NOMO-1 treated with dmso at 0.1 percent for 144 hours (cell line): ENCODE results near the gene CD4.

Experiments
- DNase-seq: peaks from one replicate; lab custom pipeline; 2025; ENCODE audit not compliant: unreplicated experiment; lab: John Stamatoyannopoulos, UW

The CD4 gene

GRCh38 chr12:6810758-6811157, 21.4 kb downstream of the CD4 start:
- DNase-seq = no peak

GRCh38 chr12:6813363-6813762, 24.0 kb downstream of the CD4 start:
- no peak for DNase-seq

GRCh38 chr12:6816598-6816997, 27.3 kb downstream of the CD4 start:
- DNase-seq = no peak

- DNase-seq = no peak
Measured at GRCh38 chr12:6817098-6817497, 27.8 kb downstream of the CD4 start.

- no peak for DNase-seq
Measured at GRCh38 chr12:6817662-6818157, 28.4 kb downstream of the CD4 start.

GRCh38 chr12:6818222-6818621, 28.9 kb downstream of the CD4 start:
- DNase-seq = no peak

- no peak for DNase-seq
Measured at GRCh38 chr12:6818645-6819044, 29.3 kb downstream of the CD4 start.

- DNase-seq = no peak
Measured at GRCh38 chr12:6819106-6820030, 30.0 kb downstream of the CD4 start.

GRCh38 chr12:6820166-6820565, 30.8 kb downstream of the CD4 start:
- DNase-seq = no peak

GRCh38 chr12:6821591-6822425, 32.5 kb downstream of the CD4 start, which contains the start of gene GPR162:
Gene GPR162, plus strand, starts transcription at chr12:6821821. Its CDS starts 2,078 bp downstream, at chr12:6823899.
- DNase-seq = peak; percentile 63

GRCh38 chr12:6822426-6823135, 33.3 kb downstream of the CD4 start:
- no peak for DNase-seq

GRCh38 chr12:6823182-6824084, 34.1 kb downstream of the CD4 start:
- DNase-seq = no peak

- no peak for DNase-seq
Measured at GRCh38 chr12:6824085-6824775, 34.9 kb downstream of the CD4 start.

GRCh38 chr12:6824901-6825381, 35.6 kb downstream of the CD4 start:
- no peak for DNase-seq

- DNase-seq = peak; percentile 55
Measured at GRCh38 chr12:6825398-6826124, 36.2 kb downstream of the CD4 start.

GRCh38 chr12:6826125-6826733, 36.9 kb downstream of the CD4 start:
- DNase-seq = no peak

- no peak for DNase-seq
Measured at GRCh38 chr12:6826734-6827436, 37.6 kb downstream of the CD4 start.
